ENCODE results near the gene MRPL18. TPM values are rescaled to one million over a fixed set of nuclear protein-coding genes. Genes with fewer than 3 reads are reported as not detected.

The MRPL18 gene
- total and polyA plus RNA-seq, 9 of the 15 experiments (the other 6 are each of a cell fraction or from before 2014, with no cell fraction given), result 149 to 456 (median 196) TPM

GRCh38 chr6:159761873-159762680 is 28.2 kb upstream of the MRPL18 start, which contains the start of gene ACAT2 (continued):
- no peak for TF ChIP-seq ZFPM2 (CRISPR knock-in tag; IDR thresholded peaks at IDR 0.05)
- peak; percentile 79 for TF ChIP-seq GABPA (tag; conservative IDR thresholded peaks at IDR 0.05; ENCODE audit: low read depth)
- peak; percentile 93 for TF ChIP-seq VEZF1 (CRISPR knock-in tag; IDR thresholded peaks at IDR 0.05)
- TF ChIP-seq PHB (CRISPR knock-in tag; IDR thresholded peaks at IDR 0.05), result no peak
- TF ChIP-seq NFXL1 (CRISPR knock-in tag; IDR thresholded peaks at IDR 0.05), result no peak
- TF ChIP-seq NFATC3 (IDR thresholded peaks at IDR 0.05), result no peak
- TF ChIP-seq YY1 (IDR thresholded peaks at IDR 0.05; ENCODE audit: borderline replicate concordance in 1 of 3, control insufficient read depth in 1 of 3, extremely low read depth in 1 of 3, insufficient read depth in 3 of 3, insufficient read length in 1 of 3, insufficient replicate concordance in 2 of 3, low read depth in 1 of 3, low read length in 2 of 3), result peak; percentile 18 to 56 (median 51)
- no peak for TF ChIP-seq HEY1 (CRISPR knock-in tag; IDR thresholded peaks at IDR 0.05; ENCODE audit: borderline replicate concordance)
- no peak for TF ChIP-seq ZFP91 (CRISPR knock-in tag; IDR thresholded peaks at IDR 0.05)
- peak; percentile 85 for TF ChIP-seq ZFX (CRISPR knock-in tag; IDR thresholded peaks at IDR 0.05)
- no peak for TF ChIP-seq MAFF (IDR thresholded peaks at IDR 0.05; ENCODE audit: low read length)
- peak; percentile 51; the same call in 1 of the 2 replicates for TF ChIP-seq RB1 (IDR thresholded peaks at IDR 0.05; ENCODE audit: low read depth)
- TF ChIP-seq, protein P1, sequence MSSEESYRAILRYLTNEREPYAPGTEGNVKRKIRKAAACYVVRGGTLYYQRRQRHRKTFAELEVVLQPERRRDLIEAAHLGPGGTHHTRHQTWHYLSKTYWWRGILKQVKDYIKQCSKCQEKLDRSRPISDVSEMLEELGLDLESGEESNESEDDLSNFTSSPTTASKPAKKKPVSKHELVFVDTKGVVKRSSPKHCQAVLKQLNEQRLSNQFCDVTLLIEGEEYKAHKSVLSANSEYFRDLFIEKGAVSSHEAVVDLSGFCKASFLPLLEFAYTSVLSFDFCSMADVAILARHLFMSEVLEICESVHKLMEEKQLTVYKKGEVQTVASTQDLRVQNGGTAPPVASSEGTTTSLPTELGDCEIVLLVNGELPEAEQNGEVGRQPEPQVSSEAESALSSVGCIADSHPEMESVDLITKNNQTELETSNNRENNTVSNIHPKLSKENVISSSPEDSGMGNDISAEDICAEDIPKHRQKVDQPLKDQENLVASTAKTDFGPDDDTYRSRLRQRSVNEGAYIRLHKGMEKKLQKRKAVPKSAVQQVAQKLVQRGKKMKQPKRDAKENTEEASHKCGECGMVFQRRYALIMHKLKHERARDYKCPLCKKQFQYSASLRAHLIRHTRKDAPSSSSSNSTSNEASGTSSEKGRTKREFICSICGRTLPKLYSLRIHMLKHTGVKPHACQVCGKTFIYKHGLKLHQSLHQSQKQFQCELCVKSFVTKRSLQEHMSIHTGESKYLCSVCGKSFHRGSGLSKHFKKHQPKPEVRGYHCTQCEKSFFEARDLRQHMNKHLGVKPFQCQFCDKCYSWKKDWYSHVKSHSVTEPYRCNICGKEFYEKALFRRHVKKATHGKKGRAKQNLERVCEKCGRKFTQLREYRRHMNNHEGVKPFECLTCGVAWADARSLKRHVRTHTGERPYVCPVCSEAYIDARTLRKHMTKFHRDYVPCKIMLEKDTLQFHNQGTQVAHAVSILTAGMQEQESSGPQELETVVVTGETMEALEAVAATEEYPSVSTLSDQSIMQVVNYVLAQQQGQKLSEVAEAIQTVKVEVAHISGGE (CRISPR knock-in tag; IDR thresholded peaks at IDR 0.05), result peak in 1 of 3 experiments; percentile 5; a peak in 1 of 6 replicates
- no peak for TF ChIP-seq CREBBP (IDR thresholded peaks at IDR 0.05; ENCODE audit: low read depth, low read length)
- TF ChIP-seq, protein P2, sequence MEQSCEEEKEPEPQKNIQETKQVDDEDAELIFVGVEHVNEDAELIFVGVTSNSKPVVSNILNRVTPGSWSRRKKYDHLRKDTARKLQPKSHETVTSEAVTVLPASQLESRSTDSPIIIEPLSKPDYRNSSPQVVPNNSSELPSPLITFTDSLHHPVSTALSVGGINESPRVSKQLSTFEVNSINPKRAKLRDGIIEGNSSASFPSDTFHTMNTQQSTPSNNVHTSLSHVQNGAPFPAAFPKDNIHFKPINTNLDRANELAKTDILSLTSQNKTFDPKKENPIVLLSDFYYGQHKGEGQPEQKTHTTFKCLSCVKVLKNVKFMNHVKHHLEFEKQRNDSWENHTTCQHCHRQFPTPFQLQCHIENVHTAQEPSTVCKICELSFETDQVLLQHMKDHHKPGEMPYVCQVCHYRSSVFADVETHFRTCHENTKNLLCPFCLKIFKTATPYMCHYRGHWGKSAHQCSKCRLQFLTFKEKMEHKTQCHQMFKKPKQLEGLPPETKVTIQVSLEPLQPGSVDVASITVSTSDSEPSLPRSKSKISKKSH (CRISPR knock-in tag; IDR thresholded peaks at IDR 0.05), result no peak
- TF ChIP-seq EP300 (IDR thresholded peaks at IDR 0.05; ENCODE audit: low read length), result 0 out of 2 replicates have a peak, but pooled peaks have one; percentile 1

All from K562 (cell line).